ENCODE measurements around the gene SCARF2. TPM values are rescaled to one million over a fixed set of nuclear protein-coding genes. Genes with fewer than 3 reads are reported as not detected.

SCARF2 gene
- total RNA-seq, 1 donor from 2014 or later = 47.2 TPM

DNA sequence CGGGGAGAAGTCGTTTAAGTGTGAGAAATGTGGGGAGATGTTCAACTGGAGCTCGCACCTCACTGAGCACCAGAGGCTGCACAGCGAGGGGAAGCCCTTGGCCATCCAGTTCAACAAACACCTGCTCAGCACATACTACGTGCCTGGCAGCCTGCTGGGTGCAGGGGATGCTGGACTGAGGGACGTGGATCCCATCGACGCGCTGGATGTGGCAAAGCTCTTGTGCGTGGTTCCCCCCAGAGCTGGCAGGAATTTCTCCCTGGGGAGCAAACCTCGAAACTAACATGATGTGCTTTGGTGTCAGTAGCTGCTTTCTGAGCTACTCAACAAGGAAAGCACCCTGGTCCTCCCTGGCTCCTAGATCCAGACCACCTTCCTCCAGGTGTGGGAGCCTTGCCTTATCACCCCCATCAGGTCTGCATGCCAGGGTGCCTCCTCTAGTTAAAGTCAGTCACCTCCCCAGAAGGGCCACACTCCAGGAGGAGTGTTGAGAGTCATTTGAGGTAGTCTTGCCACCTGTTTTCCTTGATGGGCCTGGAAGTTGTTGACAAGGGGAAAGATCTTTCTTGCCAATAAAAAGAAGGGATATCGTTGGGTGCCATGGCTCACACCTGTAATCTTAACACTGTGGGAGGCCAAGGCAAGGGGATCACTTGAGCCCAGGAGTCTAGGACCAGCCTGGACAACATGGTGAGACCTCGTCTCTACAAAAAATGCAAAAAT, 30.8 kb downstream of the SCARF2 start:
- Mint-ChIP-seq H3K27ac (no peak overlapping the region), H3K4me1 (no peaks in the 10 kb centered on the region)

DNA sequence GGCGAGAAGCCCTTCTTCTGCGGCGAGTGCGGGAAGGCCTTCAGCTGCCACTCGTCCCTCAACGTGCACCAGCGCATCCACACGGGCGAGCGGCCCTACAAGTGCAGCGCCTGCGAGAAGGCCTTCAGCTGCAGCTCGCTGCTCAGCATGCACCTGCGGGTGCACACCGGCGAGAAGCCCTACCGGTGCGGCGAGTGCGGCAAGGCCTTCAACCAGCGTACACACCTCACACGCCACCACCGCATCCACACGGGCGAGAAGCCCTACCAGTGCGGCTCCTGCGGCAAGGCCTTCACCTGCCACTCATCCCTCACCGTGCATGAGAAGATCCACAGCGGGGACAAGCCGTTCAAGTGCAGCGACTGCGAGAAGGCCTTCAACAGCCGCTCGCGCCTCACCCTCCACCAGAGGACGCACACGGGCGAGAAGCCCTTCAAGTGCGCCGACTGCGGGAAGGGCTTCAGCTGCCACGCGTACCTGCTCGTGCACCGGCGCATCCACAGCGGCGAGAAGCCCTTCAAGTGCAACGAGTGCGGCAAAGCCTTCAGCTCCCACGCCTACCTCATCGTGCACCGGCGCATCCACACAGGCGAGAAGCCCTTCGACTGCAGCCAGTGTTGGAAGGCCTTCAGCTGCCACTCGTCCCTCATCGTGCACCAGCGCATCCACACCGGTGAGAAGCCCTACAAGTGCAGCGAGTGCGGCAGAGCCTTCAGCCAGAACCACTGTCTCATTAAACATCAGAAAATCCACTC, 31.5 kb downstream of the SCARF2 start:
- no peak for DNase-seq (ENCODE audit: low spot score in 2 of 2, unreplicated experiment in 2 of 2)
- no peaks in the 10 kb centered on the region for H3K9me3 Mint-ChIP-seq
- H3K36me3 Mint-ChIP-seq = peaks cover 37% of the 10 kb centered on the region
- TF ChIP-seq, protein P1, sequence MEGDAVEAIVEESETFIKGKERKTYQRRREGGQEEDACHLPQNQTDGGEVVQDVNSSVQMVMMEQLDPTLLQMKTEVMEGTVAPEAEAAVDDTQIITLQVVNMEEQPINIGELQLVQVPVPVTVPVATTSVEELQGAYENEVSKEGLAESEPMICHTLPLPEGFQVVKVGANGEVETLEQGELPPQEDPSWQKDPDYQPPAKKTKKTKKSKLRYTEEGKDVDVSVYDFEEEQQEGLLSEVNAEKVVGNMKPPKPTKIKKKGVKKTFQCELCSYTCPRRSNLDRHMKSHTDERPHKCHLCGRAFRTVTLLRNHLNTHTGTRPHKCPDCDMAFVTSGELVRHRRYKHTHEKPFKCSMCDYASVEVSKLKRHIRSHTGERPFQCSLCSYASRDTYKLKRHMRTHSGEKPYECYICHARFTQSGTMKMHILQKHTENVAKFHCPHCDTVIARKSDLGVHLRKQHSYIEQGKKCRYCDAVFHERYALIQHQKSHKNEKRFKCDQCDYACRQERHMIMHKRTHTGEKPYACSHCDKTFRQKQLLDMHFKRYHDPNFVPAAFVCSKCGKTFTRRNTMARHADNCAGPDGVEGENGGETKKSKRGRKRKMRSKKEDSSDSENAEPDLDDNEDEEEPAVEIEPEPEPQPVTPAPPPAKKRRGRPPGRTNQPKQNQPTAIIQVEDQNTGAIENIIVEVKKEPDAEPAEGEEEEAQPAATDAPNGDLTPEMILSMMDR (IDR thresholded peaks at IDR 0.05; ENCODE audit: unreplicated experiment) = no peak
- H3K27me3 Mint-ChIP-seq (ENCODE audit: low read depth) = no peaks in the 10 kb centered on the region
- H3K4me1 Mint-ChIP-seq = no peaks in the 10 kb centered on the region
- H3K27ac Mint-ChIP-seq = no peak overlapping the region
- H3K4me3 Mint-ChIP-seq = no peak overlapping the region

More for the DNA sequence above, 30.8 kb downstream of the SCARF2 start:
- Mint-ChIP-seq H3K4me3 (no peak overlapping the region), H3K36me3 (peaks cover 35% of the 10 kb centered on the region), H3K27me3 (ENCODE audit: low read depth) (no peaks in the 10 kb centered on the region), H3K9me3 (no peaks in the 10 kb centered on the region)
- TF ChIP-seq, protein P1 (IDR thresholded peaks at IDR 0.05; ENCODE audit: unreplicated experiment) = no peak
- DNase-seq (ENCODE audit: low spot score in 2 of 2, unreplicated experiment in 2 of 2) = no peak

DNA sequence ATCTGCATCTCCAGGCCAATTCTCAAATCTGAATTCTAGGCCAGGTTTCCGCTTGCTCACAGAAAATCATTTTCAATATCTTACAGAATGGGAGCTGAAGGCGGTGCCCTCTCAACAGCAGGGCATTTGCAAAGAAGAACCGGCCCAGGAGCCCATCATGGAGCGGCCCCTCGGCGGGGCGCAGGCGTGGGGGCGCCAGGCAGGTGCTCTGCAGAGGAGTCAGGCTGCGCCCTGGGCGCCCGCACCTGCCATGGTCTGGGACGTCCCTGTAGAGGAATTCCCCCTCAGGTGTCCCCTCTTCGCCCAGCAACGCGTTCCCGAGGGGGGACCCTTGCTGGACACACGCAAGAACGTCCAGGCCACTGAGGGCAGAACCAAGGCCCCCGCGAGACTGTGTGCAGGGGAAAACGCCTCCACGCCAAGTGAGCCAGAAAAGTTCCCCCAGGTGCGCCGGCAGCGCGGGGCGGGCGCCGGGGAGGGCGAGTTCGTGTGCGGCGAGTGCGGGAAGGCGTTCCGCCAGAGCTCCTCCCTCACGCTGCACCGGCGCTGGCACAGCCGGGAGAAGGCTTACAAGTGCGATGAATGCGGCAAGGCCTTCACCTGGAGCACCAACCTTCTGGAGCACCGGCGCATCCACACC, 32.2 kb downstream of the SCARF2 start:
- Mint-ChIP-seq H3K4me1 (no peaks in the 10 kb centered on the region), H3K9me3 (no peaks in the 10 kb centered on the region), H3K36me3 (peaks cover 37% of the 10 kb centered on the region), H3K27me3 (ENCODE audit: low read depth) (no peaks in the 10 kb centered on the region), H3K4me3 (no peak overlapping the region), H3K27ac (no peak overlapping the region)
- DNase-seq (ENCODE audit: low spot score in 2 of 2, unreplicated experiment in 2 of 2) = no peak
- TF ChIP-seq, protein P1 (IDR thresholded peaks at IDR 0.05; ENCODE audit: unreplicated experiment) = no peak

DNA sequence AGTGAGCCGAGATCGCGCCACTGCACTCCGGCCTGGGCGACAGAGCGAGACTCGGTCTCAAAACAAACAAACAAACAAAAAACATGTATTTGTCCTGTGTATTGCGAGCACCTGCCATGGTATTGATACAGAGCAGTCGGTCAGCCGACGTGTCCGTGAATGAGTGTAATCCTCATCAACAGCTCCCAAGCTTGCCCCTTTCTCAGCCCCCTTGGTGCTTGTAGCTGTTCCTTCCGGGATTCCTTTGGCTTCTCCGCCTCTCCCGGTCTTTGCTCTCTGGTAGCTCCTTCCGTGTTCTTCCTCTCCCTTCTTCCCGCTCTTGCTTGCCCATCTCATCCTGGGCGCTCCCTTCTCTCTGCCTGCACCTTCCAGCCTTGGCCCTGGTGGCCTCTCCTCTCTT, 32.7 kb downstream of the SCARF2 start:
- Mint-ChIP-seq H3K27ac (no peak overlapping the region), H3K9me3 (no peaks in the 10 kb centered on the region), H3K27me3 (ENCODE audit: low read depth) (no peaks in the 10 kb centered on the region), H3K36me3 (peaks cover 37% of the 10 kb centered on the region), H3K4me1 (no peaks in the 10 kb centered on the region), H3K4me3 (no peak overlapping the region)
- TF ChIP-seq, protein P1 (IDR thresholded peaks at IDR 0.05; ENCODE audit: unreplicated experiment) = no peak
- no peak for DNase-seq (ENCODE audit: low spot score in 2 of 2, unreplicated experiment in 2 of 2)

DNA sequence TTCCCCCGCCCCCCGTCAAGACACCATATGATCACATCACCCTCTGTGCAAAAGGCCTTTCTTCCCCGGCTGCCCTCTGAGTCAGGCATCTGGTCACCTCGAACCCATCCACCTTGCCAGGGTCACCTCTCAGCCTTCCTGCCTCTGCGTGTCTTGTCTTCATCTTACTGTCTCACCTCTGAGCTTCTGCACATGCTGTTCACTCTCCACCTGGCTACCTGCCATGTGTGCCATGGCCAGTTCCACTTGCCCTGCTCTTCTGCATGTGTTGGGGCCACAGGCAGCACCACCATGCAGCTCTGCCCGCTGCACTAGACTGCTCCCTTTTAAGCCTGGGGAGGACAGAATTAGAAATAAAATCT, 33.9 kb downstream of the SCARF2 start:
- no peaks in the 10 kb centered on the region for H3K27me3 Mint-ChIP-seq (ENCODE audit: low read depth)
- H3K9me3 Mint-ChIP-seq = no peaks in the 10 kb centered on the region
- no peak for DNase-seq (ENCODE audit: low spot score in 2 of 2, unreplicated experiment in 2 of 2)
- H3K4me1 Mint-ChIP-seq = peaks cover 6% of the 10 kb centered on the region
- no peak overlapping the region for H3K27ac Mint-ChIP-seq
- no peak overlapping the region for H3K4me3 Mint-ChIP-seq
- TF ChIP-seq, protein P1 (IDR thresholded peaks at IDR 0.05; ENCODE audit: unreplicated experiment) = no peak
- H3K36me3 Mint-ChIP-seq = peaks cover 37% of the 10 kb centered on the region

Measured in mesothelial cell of epicardium (in vitro differentiated cells).